ENCODE measurements around the gene EFCAB5. TPM values are rescaled to one million over a fixed set of nuclear protein-coding genes. Genes with fewer than 3 reads are reported as not detected.
"Not testable (repeated sequence)": the region's sequence is repeated elsewhere in the genome, so short reads cannot be mapped to it uniquely, and the experiment has no call there.

EFCAB5 gene
- 0.08 and 0.21 TPM in 2 replicates for total RNA-seq

DNA sequence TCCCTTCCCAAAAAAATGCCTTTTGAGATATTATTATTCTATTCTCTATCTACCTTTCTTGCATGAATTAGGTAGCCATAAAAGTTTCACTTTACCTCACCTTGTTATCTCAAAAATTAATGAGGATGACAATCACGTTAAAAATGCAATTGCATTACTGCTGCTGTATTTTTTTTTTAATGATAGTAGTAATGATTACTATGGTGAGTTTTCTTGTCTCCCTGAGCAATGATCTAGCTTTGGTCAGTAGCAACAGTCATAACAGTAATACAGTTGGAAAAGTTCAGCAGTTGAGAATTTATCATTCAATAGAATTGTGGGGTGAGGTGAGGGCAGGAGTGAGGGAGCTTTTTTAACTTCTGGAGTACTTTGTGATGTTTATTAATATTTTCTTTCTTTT lies at the start of gene EFCAB5:
EFCAB5 (plus strand) TSS at position 301 of the 400 bp plus-strand sequence. CDS start 163 bp downstream, outside the sequence.
- Histone ChIP-seq H3K27me3 (ENCODE audit: control insufficient read depth, insufficient read depth, low read length) (no peaks in the 10 kb centered on the region), H3K4me3 (ENCODE audit: low read depth, low read length) (no peak within 1 kb of the TSS), H3K36me3 (ENCODE audit: control insufficient read depth, insufficient read depth, low read length) (no peaks in the 10 kb centered on the region)
- TF ChIP-seq, protein P1, sequence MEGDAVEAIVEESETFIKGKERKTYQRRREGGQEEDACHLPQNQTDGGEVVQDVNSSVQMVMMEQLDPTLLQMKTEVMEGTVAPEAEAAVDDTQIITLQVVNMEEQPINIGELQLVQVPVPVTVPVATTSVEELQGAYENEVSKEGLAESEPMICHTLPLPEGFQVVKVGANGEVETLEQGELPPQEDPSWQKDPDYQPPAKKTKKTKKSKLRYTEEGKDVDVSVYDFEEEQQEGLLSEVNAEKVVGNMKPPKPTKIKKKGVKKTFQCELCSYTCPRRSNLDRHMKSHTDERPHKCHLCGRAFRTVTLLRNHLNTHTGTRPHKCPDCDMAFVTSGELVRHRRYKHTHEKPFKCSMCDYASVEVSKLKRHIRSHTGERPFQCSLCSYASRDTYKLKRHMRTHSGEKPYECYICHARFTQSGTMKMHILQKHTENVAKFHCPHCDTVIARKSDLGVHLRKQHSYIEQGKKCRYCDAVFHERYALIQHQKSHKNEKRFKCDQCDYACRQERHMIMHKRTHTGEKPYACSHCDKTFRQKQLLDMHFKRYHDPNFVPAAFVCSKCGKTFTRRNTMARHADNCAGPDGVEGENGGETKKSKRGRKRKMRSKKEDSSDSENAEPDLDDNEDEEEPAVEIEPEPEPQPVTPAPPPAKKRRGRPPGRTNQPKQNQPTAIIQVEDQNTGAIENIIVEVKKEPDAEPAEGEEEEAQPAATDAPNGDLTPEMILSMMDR (IDR thresholded peaks at IDR 0.05; ENCODE audit: insufficient read depth, low read length, poor library complexity, severe bottlenecking): no peak
- DNase-seq (ENCODE audit: low read depth): no peak

DNA sequence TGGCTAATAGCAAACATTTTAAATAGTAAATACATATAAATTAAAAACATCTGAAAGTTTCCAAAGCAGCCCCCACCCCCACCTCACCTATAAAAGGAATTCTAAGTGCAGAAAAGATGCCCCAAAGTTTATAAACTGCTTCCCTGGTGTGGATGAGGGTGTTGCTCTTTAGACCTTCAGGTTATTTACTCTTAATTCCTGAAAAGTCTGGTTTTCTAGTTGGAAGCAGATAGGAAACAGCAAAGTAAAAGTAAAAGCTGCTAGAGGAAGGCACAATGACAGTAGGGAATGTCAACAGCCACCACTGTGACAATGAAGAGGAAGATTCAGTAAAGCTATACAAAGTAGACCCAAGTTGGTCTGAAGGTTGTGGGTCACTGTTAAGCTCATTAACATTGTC lies 49.2 kb upstream of the EFCAB5 start:
- no peak overlapping the region for H3K4me3 ChIP-seq (ENCODE audit: low read depth, low read length)
- no peaks in the 10 kb centered on the region for H3K27me3 ChIP-seq (ENCODE audit: control insufficient read depth, insufficient read depth, low read length)
- no peaks in the 10 kb centered on the region for H3K36me3 ChIP-seq (ENCODE audit: control insufficient read depth, insufficient read depth, low read length)
- DNase-seq (ENCODE audit: low read depth): no peak
- TF ChIP-seq, protein P1 (IDR thresholded peaks at IDR 0.05; ENCODE audit: insufficient read depth, low read length, poor library complexity, severe bottlenecking): no peak

DNA sequence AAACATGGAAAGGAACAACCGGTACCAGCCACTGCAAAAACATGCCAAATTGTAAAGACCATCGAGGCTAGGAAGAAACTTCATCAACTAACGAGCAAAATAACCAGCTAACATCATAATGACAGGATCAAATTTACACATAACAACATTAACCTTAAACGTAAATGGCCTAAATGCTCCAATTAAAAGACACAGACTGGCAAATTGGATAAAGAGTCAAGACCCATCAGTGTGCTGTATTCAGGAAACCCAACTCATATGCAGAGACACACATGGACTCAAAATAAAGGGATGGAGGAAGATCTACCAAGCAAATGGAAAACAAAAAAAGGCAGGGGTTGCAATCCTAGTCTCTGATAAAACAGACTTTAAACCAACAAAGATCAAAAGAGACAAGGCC lies 44.3 kb upstream of the EFCAB5 start:
- DNase-seq (ENCODE audit: low read depth); H3K36me3 ChIP-seq (ENCODE audit: control insufficient read depth, insufficient read depth, low read length); H3K4me3 ChIP-seq (ENCODE audit: low read depth, low read length); H3K27me3 ChIP-seq (ENCODE audit: control insufficient read depth, insufficient read depth, low read length): not testable (repeated sequence)

DNA sequence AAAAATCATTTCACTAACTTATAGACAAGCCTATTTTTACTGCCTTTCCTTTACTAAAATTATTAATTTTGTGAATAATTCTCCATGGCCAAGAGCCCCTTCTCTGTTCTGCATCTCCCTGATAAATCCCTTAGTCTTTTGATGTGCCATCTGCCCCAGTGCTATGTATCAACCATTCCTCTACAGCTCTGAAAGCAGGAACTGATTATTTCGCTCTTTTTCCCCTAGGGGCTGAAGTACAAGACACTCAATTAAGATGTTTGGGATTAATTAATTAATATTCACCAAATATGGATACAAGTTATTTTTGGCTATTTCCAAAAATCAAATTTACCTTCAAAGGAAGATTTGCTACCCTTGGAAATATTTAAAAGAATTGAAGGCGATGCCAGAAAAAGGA lies 38.0 kb upstream of the EFCAB5 start:
- Histone ChIP-seq H3K36me3 (ENCODE audit: control insufficient read depth, insufficient read depth, low read length) (no peaks in the 10 kb centered on the region), H3K27me3 (ENCODE audit: control insufficient read depth, insufficient read depth, low read length) (no peaks in the 10 kb centered on the region), H3K4me3 (ENCODE audit: low read depth, low read length) (no peak overlapping the region)
- no peak for DNase-seq (ENCODE audit: low read depth)
- TF ChIP-seq, protein P1 (IDR thresholded peaks at IDR 0.05; ENCODE audit: insufficient read depth, low read length, poor library complexity, severe bottlenecking): no peak

DNA sequence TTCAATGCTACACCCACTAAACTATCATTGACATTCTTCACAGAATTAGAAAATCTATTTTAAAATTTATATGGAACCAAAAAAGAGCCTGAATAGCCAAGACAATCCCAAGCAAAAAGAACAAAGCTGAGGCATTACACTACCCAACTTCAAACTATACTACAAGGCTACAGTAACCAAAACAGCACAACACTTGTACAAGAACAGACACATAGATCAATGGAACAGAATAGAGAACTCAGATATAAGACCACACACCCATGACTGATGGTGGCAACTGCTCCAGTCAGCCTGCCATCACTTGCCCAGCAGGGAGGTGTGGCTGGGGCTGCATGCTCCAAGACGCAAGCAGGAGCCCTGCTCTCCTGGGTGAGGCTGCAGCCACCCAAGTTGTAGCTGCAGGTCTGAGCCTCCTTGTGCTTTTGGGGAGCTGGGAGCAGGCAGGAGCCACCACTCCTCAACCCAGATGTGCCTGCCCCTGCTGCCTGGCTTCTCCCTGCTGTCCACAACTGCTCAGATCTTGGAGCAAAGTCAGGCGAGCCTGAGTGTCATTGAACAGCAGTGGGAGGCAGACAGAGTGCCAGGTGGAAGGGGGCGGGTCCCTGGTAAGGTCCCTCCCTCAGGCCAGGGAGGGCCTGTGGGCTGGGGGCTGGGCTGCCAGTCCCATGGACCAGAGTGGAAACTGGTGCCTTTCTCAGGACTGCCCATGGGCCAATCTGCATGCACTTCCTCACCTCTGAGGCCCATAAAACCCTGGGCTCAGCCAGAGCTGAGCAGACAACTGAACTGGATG lies 36.2 kb upstream of the EFCAB5 start:
- Histone ChIP-seq H3K4me3 (ENCODE audit: low read depth, low read length) (no peak overlapping the region), H3K36me3 (ENCODE audit: control insufficient read depth, insufficient read depth, low read length) (no peaks in the 10 kb centered on the region), H3K27me3 (ENCODE audit: control insufficient read depth, insufficient read depth, low read length) (no peaks in the 10 kb centered on the region)
- TF ChIP-seq, protein P1 (IDR thresholded peaks at IDR 0.05; ENCODE audit: insufficient read depth, low read length, poor library complexity, severe bottlenecking): no peak
- DNase-seq (ENCODE audit: low read depth): no peak

DNA sequence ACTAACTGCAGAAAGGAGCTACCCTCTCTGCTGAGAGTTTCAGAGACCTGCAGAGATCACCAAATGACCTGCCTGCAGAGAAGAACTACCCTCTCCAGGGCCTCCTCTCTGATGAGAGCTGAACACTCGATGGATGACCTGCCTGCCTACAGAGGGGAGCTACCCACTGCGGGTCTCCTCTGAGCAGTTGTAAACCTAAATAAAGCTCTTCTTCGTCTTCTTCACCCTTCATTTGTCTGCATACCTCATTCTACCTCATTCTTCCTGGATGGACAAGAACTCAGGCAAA lies 35.6 kb upstream of the EFCAB5 start:
- TF ChIP-seq, protein P1 (IDR thresholded peaks at IDR 0.05; ENCODE audit: insufficient read depth, low read length, poor library complexity, severe bottlenecking): no peak
- Histone ChIP-seq H3K4me3 (ENCODE audit: low read depth, low read length) (no peak overlapping the region), H3K36me3 (ENCODE audit: control insufficient read depth, insufficient read depth, low read length) (no peaks in the 10 kb centered on the region), H3K27me3 (ENCODE audit: control insufficient read depth, insufficient read depth, low read length) (no peaks in the 10 kb centered on the region)
- DNase-seq (ENCODE audit: low read depth): no peak

Measured in kidney epithelial cell (primary cell).